Activated CD4-positive, CD25-positive, alpha-beta regulatory T cell (primary cell): ENCODE results near the gene PRDM16.

Source experiments
- DNase-seq, 4 experiments: peaks; one replicate each; lab custom pipeline; 2025; lab: John Stamatoyannopoulos, UW

Gene PRDM16

DNA sequence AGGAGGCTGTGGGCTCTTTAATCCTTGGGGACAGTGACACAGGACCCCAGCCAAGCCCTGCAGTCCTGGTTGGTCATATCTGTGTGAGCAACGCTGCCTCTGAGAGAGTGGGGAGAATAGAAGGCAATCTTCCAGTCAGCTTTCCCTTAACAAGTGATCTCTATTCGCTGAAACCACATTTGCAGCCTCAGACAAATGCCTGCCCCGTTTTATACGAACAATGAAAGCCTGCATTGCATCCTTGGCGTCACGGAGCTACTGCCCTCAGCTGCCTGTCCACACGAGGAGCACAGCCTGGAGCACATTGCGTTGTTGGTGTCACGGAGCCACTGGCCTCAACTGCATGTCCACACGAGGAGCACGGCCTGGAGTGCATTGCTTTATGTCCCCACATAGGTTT lies 235.2 kb downstream of the PRDM16 start:
- DNase-seq, result no peak

DNA sequence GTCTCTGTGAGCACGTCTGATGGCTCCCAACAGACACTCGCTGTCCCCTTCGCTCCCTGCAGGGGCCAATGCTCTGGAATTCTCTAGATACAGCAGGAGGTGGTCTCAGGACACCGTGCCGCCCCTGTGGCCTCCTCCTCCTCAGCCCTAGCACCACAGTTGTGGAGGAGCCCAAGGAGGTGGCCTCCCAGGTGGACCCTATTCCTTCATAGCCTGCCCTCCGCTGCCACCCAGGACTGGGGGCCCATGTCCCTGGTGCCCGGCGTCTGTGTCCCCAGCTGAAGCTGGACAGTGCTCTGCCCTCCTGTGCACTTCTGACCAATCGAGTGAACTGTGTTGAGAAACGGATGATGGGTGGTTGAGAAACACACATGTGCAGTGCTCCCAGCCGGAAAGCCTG lies 235.7 kb downstream of the PRDM16 start:
- no peak for DNase-seq

GRCh38 chr1:3305156-3305555 lies 236.2 kb downstream of the PRDM16 start:
- no peak for DNase-seq

DNA sequence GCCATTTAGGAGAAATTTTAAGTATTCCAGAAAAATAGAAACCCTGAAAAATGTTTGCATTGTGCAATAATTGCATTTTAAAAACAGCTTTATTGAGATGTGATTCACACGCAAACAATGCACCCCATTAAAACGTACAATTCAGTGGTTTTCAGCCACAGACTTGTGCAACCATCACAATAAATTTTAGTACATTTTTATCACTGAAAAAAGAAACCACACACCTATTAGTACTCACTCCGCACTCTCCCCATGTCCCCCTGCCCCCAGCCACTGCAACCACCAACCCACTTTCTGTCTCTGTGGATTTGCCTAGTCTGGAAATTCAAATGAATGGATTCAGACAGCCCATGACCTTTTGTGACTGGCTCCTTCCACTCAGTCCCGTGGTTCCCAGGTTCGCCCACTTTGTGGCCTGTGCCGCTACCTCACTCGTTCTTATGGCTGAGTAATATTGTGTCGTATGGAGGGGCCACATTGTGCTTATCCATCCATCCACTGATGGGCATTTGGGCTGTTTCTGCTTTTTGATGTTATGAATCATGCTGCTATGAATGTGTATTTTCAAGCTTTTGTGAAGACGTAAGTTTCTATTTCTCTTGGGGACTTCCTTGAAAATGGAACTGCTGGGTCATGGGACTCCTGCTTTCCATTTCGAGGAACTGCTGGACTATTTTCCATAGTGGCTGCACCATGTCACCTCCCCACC lies 237.7 kb downstream of the PRDM16 start:
- DNase-seq, result no peak

- DNase-seq, result no peak
Observed at GRCh38 chr1:3307359-3307758, 238.4 kb downstream of the PRDM16 start.

DNA sequence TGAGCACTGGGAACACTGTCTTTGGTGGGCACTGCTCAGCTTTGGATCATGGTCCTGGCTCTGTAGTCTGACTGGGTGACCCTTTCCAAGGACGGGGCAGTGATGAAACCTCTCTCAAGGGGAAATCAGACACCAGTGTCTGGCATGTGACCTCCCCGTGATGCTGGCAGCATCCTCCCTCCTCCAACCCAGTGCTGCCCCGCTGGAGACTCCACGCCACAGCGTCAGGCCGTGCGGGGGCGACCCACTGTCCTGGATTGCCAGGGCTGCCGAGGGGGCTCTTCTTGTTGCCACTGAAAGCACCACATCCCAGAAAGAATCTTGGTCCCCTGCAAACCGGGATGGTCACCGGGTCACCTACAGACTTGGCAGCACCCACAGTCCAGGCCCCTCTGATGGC lies 239.1 kb downstream of the PRDM16 start:
- no peak for DNase-seq

GRCh38 chr1:3310718-3311400 lies 241.9 kb downstream of the PRDM16 start:
- no peak for DNase-seq

DNA sequence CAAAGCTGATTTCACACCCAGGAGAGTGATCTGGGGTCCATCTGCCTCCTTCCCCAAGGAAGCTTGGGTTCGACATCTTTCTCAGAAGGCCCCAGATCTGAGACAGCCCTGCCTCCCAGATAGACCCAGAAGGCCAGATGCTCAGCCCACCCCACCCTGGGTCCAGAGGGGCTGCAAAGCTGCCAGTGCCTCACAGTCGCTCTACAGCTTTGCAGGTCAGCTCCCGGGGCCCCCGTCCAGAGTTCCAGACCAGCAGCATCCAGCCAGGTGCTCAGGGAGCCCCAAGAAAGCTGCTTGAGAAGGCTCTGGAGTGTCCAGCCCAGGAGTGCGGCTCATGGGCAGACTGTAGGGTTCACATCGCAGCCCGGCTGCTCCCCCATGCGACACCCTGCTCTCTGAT lies 242.7 kb downstream of the PRDM16 start:
- no peak for DNase-seq

DNA sequence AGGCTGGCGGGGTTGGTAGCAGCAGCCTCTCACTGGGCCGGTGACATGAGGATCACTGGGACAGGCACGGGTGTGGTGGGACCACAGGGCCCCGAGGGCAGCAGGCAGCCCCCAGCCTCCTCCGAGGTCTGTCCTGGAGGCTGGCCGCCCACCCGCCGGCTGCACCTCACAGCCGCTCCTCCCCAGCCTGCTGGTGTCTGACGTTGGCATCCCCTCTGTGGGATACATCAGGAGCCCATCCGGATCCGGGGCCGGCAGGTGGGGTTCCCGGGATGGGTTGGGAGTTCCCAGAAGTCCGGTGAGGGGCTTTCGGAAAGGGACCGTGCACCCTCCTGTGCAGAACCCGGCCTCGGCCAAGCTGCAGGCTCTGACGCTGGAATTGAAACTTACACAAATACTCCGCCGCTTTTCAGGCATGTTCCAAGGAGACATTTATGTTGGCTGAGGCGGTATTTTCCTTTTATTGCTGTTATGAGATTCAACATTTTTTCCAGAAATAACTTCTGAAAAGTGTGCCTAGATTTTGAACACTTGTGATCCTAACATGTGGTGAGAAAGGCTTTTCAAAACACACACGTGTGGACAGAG lies 243.4 kb downstream of the PRDM16 start:
- no peak for DNase-seq

DNA sequence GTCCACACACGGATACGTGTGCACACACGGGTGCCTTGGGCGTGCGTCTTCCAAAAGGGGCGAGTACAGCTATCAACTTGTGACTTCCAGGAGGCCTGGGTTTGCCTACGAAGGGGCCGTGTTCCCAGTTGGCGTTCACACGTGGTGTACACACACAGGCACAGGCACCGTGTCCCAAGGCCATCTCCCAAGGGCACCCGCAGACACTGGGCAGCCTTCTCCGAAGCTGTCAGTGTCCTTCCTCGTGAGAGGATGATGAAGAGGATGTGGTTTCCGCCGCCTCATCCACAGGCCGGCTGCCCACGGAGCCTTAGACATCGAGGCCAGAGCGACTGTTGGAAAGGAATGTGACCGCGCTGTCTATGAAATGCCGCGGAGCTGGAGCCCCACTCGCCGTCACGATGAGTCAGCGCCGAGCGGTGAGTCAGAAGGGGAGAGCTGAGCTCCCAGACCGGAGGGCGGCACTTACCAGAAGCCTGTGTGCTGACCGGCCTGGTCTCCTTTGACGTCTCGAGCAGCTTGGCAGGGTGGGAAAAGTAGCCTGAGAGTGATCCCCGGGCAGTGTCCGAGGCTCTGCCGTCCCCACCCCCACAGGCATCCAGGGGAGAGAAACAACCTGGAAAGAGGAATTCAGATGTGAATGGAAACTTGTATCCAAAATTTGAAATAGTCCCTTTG lies 244.0 kb downstream of the PRDM16 start:
- peak in 2 of 4 experiments; percentile 5 to 7 for DNase-seq

- DNase-seq, result no peak
Observed at GRCh38 chr1:3313576-3313950, 244.6 kb downstream of the PRDM16 start.

DNA sequence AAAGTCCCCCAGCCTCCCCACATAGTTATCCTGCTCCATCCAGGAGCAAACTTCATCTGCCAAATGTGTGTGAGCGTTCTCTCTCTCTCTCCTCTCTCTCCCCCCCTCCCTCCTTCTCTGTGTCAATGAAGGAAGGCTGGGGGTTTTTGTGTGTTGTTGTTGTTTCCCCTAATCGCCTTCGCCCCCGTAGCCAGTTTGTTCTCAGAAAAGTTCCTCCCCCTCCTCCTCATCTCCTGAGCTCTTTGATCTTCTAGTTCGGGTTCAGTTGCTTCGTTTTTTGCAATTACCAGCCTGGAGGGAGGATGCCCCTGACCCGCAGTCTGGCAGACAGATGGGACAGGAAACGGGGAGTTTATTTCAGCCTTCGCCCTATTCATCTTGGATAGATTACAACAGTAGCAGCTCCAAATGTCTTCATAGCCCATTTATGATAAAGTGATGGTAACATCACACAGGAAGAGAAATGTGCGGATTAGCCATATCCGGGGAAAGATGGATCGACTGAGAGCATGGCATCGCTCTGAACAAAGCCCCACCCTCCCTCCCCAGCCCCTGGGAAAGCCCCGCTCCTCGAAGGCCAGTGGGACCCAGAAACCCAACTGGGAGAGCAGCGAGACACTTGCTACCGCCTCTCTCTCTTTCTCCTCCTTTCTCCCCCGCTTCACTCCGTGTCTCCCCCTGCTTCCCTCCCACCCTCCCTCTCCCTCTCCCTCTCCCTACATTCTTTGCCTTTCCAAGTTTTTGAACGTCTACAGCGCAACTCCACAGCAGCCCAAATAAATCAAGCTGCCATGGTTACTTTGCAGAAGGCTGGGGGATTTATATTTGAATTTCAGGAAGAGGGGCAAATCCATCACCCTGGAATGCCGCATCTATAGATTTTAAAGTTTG lies 245.7 kb downstream of the PRDM16 start:
- DNase-seq, result no peak

DNA sequence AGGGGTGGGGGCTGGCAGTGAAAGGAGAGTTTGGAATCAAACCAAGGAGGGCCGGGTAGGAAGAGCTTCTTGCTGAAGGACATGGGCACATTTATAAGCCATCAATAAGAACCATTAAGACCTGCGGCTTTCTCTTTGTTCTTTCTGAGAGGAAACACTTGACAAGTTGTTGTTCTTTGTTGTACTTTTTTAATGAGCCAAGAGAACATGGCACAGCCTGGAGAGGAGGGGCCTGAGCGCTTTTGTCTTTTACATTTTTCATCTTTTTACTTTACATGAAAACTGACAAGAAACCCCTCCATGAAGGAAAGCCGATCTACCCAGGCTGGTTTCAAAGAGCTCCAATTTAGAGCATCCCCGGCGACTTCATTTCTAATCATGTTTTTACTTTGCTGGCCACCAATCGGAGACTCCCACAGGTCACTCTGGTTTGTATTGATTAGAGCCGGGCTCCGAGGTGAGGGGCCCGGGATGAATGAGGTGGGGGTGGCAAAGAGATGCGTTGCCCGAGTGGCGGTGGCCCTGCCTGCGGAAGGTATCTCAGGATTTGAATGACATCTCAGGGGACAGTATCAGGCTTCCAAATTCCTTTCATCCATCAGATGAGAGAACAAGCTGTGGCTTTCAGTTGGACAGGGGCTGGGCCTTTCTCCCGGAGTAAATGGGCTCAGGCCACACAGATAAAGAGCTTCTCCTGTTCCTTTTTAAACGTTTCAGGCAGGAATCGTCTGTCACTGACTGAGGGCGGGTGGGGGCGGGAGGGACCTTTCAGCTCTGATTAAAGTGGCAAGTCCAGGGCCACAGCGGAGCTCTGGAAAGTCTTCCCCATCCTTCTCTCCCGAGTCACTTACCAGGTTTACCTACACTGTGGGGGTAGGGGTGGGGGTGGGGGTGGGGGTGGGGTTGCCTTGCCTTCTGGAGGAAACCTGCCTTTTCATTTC lies 246.7 kb downstream of the PRDM16 start:
- DNase-seq, result no peak

GRCh38 chr1:3316340-3316943 lies 247.4 kb downstream of the PRDM16 start:
- no peak for DNase-seq

DNA sequence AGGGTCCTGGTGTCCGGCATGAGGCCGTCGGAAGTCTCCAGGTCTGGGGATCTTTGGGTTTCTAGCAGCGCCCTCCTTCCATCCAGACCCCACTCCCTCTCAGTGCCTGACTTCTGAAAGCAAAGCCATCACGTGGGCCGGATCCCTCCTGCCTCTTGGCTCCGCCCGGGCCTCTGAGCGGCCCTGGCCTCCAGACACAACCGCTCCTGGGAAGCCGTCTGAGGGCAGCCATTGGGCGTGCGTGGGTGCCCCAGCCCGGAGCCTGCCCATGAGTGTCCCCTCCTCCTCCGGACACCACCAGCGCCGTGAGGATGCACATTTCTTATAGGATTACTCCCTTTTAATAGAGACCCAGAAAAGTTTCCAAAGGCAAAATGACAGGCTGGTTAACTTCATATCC lies 248.5 kb downstream of the PRDM16 start:
- no peak for DNase-seq

DNA sequence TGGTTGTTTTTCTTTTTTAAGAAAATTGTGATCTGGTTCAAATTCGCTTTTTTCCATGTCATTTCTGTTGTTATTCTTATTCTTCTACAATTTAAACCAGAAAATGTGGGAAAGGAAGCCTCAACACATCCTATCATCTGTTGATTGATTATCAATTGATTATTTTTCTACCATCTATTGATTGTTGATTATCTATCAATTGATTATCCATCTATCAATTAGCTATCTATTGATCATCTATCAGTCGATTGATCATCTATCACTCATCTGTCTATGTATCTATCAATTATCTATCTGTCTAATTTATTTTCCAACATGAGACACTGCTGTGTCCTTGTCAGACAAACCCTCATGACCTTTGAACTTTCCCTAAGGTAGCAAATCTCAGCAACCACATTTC lies 249.3 kb downstream of the PRDM16 start:
- no peak for DNase-seq

DNA sequence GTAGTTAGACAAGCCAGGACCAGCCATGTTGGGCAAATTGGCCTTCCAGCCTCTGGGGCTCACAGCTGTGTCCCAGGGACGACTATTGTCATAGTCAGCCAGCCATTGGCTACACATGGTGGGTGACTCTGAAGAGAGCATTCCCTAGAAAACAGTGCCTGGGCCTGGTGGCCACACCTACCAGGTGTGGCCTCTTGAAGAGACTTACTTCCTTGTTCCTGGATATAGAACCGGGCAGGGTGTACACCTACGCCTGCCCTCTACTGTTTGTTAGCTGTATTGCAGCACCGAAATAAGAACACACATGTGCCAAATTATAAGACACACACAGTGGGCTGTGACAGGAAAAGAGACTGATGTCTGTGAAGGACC lies 250.9 kb downstream of the PRDM16 start:
- DNase-seq, result no peak

DNA sequence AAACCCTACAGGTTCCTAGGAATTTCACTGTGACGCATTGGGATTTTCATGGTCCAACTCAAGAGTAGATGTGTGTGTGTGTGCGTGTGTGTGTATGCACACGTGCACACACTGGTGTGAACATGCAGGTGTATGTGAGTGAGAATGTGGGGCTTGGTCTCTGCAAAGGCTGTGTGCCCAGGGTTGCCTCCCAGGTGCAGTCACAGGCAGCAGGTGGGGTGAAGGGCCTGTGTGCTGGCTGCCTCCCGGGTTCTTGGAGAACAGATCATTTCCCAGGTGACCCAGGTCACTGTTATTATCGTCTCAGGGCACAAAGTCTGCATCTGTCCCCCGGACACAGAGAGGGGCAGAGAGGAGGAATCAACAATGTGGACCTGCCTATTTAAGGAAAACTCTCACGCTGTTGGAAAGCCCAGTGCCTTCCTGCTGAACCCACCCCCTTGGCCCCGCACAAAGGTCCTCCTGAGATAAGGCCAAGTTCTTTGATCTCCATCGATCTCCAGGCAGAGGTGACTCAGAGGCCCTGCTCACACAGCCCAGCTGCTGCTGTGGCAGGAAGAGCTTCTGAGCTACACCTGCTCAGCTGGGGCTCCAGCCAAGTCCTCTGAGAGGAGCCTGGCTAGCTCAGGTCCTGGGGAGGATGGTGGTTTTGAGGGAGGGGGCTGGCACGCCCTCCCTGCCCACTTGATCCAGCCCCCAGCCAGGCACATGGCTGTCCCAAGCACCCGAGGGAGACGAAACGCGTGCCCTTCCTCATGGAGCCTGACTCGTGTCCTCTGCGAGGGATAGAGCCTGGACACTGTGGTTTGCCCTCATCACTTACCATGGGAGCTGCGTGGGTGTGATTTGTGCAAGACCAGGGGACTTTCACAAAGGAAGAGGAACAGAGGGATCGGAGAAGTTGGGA lies 251.5 kb downstream of the PRDM16 start:
- no peak for DNase-seq
